ENCODE data around the gene ZDHHC14.

ZDHHC14 gene

DNA sequence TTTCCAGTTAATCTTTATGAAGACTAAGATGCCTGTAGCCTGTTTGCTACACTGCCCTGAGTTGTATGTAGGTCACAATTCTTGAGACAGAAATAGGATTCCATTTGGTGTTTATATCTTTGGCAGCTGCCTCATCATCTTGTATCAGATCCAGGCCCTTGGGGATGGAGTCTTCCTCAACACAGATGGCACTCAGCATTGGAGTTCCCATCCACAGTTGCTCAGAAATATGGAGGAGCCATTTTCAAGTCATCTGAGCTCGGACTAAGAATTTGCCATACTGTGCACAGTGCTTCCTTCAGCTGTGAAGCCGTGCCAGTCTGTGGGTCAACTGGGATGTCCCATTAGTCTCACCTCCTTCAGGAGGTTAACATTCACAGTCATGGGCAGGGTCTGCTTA is 156.6 kb downstream of the ZDHHC14 start:
- DNase-seq: no peak

DNA sequence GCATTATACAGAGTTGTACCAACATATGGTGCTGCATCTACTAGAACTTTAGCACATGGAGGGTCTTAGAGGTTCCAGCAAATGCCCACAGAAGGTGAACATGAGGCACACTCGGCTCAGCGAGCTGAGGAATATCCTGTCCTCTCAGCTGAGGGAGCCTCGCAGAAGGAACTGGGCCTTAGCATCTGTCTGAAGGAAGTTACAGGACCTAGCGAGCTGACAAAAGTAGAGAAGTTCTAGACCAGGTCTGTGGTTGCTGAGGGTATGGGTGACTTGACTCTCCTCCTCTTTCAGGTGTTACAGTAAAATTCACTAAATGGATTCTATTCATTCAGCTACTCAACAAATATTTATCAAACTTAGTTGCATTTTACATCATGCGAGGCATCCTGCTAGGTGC is 157.2 kb downstream of the ZDHHC14 start:
- no peak for DNase-seq

DNA sequence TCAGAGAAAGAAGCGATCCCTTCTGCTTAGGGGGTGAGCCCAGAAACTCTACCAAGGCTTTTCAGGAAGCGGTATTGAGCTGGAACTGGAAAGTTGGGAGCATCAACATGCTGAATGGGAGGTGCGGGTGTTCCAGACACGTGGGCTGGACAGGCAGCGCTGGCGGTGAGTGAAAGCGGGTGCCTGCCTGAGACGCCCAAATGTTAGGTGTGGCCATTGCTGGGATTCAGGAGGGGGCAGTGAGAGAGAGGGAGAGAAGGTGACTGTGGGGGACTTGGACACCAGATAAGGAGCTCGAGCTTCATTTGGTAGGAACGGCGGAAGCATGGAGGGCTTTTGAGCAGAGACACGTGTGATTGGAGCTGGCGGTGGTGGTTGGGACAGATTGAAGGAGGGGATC is 157.7 kb downstream of the ZDHHC14 start:
- no peak for DNase-seq

DNA sequence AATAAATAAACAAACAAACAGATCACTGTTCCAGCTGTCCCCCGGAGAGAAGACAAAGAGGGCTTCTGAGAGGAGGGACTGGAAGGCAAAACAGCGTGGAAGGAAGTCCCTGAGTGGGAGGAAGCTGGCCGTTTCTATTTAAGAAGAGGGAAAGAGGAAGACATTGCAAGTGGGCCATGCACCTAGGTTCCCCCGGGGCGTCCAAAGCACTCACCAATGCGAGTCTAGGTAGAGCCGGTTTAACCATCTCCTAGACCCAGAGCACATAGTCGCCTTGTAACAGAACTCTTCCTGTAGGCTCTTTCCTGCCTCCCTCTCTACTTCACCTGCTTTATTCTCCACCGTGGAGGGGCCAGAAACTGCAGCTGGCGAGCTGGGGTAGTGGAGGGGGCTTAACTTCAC is 158.4 kb downstream of the ZDHHC14 start:
- no peak for DNase-seq

DNA sequence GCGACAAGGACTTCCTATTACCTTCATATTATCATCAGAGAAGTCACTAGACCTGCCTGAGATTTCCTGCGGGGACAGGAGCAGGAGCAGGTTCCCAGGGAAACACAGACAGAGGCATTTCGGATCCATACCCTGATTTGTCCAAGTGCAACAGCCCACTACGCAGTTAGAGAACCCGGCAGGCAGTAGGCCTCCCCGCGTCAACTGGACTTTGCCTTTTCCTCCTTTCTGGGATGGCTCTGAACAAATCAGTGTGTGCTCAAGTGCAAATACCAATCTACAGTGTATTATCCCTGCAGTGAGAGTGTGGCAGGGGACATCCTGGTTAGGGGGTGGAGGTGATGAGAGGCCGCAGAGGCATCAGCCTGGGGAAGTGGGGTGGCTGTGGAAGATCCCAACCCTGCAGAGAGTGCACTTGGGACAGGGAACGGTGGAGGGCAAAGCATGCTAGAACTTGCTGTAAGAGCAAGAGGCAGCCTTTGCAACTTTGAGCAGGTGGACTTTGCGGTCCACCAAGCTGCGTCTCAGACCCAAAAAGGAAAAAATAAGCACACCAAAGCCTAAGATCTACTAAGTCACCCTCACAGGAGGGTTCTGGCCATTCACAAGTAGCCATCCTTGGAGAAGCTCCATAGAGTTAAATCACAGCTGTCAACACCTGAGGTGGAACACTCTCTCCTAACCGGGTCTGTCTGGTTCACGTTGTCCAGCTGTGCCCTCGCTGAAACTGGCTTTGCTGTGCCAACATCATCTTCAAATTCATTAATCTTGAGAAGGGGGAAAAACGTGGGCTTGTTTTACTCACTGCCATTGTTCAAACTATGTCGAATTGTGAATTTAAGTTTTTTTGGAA is 159.1 kb downstream of the ZDHHC14 start:
- DNase-seq: no peak

DNA sequence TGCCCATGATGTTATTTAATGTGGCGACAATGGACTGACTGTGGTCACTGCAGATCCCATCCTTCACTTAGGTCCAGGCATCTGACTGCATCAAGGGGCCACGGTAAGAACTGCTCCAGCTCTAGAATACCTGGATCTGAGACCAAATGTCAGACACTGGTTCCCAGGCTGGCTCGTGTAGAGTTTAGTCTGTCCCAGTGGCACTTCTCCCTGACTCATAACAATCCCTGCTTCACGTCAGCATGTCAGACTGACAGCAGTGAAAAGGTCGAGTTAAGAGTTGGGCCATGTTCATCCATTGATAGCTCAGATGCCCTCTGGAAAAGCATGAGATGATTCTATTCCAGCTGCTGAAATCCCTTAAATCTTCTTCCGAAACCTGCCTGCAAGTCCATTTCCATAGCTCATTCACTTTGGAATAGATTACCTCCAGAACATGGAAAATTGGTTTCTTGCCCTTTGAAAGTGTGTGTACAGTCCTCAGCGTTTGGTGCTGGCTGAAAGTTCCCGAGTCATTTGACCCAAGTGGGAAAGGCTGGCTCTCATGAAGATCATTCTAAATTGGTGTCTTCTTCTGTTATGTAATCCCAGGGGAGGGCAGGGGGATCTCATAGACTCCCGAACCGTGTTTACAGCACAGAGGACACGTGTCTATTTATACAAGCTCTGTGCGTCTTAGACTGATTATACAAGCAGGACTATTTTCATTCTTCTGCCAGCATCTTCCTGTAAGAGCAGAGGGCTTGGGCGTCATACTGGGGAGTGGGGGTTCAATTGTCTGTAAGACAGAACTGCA is 160.8 kb downstream of the ZDHHC14 start:
- no peak for DNase-seq

DNA sequence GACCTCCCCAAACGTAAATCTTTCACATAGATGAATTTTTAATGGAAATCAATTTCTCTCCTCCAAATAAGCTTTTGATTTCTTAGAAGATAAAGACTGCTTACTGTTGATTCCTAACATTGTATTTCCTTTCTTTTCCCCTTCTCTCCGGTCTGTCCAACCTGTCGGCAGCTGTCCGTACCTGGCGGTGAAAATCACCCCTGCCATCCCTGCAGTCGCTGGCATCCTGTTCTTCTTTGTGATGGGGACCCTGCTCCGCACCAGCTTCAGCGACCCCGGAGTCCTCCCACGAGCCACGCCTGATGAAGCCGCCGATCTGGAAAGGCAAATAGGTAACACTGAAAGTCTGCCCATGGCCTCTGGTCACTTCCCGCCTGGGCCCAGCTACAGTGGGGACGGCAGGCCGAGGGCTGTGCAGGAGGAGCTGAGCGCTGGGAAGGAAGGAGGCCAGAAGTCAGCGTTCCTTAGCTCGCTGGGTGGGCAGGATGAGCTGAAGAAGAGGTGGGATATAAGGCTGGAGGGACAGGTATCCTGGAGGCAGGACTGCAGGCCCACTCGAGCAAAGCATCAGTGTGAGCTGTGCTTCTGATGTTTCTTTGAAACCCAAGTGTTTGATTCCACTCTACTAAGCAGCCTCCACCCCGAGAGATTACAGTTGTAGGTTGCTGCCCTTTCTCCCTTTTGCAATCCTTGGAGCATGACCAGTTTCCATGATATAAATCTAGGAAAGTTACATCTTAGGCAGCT is 161.6 kb downstream of the ZDHHC14 start:
- no peak for DNase-seq

DNA sequence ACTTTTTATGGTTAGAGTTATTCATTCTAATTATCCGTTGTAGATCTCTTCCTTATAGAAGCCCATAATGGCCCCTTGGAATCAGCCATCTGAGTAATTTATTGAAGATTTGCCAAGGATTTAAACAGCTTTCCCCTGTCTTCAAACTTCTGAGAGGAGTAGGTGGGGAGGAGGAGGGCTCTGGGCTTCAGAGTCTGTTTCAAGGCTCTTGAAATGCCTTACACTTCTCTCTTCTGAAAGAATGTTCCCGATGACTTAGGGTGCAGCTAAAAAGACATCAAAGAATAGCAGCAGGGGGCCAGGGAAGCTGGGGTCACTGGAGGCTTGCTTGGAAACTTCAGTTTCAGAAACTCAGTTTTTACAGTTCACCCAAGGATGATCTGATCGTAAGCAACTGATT is 165.3 kb downstream of the ZDHHC14 start:
- no peak for DNase-seq

DNA sequence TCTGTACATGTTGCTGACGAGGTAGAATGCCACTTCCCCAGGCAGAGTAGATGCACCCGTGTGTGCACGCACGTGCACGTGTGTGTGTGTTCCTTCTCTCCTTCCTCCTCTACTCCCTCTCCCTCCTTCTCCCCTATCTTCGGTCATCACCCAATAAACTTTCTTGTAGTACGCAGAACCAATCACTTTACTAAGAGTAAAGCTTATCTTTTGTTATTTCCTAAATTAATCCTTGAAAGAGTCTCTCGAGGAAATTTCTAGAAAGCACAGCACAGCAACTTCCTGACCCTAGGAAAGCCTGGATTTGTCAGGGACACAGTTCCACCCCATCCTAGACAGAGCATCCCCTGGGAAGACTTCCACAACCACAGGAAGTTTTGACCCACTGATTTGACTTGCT is 166.1 kb downstream of the ZDHHC14 start:
- no peak for DNase-seq

DNA sequence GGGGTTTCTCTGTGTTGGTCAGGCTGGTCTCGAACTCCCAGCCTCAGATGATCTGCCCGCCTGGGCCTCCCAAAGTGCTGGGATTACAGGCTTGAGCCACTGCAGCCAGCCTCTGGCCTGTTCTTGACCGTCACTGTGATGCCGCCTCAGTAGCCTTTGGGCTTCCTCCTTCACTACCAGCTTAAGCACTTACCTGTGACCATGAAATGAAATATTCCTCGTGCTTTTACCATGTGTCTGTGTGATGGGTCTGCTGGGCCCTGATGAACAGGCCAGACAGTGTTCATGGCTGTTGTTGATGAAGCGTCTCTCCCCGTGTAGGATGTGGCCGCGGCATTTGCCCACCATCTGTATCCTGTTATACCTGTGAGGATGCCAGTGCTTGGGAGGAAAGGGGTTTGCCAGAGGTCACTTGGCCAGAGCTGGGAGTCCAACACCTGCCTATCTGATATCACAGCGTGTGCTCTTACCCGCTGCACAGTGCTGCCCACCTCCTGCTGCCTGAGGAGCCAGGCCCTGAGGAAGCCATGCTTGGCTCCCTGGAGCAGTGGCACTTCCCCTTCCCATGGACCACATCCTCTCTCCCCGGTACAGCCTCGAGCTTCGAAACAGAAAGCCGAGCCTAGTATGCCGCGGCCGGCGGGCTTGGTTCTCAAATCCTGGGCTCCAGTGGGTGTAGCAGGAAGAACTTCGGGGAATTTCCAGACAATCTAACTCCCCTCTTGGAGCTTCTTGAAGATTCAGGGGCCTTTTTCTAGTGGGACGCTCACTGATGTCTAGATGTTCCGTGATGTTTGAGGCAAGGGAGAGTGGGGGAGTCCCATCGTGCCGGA is 167.9 kb downstream of the ZDHHC14 start:
- DNase-seq: no peak

DNA sequence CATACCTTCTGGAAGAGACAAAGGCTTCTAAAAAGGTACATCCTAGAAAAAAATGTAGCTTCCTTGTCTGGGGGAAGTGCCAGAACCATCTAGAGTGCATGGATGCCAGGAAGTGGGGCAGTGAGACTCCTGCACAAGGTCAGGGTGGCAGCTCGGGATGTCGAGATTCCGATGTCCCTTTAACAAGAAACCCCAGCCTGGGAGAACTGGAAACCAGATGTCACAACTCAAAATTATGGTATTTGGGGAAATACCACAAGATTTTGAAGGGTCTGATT is 168.4 kb downstream of the ZDHHC14 start:
- DNase-seq: no peak

DNA sequence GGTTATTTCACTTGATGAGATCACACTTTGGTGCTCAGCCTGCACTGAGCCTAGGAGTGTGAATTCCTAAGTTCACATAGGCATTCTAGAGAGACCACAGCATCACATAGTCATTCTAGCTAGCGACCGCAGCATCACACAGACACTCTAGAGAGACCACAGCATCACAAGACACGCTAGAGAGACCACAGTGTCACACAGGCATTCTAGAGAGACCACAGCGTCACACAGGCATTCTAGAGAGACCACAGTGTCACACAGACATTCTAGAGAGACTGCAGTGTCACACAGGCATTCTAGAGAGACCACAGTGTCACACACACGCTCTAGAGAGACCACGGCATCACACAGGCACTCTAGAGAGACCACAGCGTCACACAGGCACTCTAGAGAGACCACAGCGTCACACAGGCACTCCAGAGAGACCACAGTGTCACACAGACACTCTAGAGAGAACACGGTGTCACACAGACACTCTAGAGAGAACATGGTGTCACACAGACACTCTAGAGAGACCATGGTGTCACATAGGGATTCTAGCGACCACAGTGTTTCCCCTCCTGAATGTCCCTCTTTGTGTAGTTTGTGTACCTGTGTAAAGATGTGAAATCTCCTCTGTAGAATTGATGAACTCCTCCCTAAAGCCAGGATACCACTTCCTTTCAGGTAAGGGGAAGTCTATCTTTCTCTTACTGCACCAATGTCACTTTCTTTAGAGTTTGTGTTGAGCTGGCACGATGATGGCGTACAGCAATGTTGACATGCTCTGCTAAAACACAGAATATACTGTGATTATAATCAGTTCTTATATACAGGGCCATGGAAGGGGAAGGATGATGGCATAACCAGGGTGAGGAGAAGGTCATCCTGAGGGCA is 169.4 kb downstream of the ZDHHC14 start:
- DNase-seq: no peak

DNA sequence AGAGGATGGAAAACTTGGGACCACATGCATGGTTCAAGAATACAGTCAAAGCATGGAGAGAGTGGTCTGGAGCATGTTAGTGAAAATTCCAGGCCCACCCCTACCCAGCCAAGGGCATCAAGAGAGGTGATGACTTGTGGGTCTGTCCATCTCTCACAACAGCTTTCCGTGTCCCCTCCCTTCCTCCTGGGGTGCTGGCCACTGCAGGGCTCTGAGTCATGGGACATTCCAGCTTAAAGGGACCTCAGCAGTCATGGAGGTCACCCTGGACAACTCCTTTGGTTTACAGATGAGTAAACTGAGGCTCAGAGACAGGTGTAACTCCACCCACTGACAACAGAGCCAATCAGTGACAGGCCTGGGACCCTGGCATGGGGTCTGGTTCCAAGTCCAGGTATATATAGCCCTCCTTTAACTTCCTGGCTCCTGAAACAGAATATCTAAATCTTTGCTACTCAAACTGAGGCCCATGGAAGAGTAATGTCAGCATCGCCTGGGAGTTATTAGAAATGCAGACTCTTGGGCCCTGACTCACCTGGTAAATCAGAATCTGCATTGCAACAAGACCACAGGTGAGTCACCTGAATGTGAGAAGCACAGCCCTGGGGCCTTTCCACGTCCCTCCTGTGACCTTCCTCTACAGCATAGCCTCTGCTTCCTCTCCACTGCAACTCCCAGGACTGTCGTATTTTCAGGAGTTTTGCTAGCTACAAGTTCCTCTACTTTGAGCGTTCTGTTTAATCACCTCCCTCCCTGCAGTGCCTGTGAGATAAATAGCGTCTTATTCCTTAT is 170.2 kb downstream of the ZDHHC14 start:
- no peak for DNase-seq

DNA sequence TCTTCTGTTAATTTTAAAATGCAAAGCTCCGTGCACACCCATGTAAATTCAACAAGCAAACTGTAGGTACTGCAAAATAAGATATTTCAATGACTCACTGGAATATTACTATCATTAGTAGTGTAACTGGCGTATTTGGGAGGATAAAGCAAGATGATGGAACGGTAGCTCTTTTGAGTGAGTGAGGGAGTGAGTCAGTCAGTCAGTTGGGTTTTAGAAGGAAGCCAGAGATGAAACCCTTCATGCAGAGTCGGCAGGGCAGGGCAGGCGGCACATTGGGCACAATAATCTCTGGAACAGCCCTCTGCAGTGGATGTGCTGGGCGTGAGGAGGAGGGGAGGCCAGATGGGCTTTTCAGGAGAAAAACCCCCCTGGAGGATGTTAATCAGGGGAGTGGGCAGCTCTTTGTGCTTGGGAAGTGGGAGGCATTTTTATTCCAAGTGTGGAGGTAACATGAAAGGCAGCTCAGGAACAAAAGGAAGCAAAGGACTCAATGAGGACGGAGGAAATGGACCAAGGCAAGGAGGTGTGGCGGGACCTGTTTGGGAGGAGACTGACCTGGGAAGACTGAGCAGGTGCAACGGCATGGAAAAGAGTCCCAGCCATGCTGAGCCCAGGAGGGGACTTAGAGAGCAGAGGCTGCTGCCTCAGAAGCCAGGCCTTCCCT is 171.2 kb downstream of the ZDHHC14 start:
- no peak for DNase-seq

DNA sequence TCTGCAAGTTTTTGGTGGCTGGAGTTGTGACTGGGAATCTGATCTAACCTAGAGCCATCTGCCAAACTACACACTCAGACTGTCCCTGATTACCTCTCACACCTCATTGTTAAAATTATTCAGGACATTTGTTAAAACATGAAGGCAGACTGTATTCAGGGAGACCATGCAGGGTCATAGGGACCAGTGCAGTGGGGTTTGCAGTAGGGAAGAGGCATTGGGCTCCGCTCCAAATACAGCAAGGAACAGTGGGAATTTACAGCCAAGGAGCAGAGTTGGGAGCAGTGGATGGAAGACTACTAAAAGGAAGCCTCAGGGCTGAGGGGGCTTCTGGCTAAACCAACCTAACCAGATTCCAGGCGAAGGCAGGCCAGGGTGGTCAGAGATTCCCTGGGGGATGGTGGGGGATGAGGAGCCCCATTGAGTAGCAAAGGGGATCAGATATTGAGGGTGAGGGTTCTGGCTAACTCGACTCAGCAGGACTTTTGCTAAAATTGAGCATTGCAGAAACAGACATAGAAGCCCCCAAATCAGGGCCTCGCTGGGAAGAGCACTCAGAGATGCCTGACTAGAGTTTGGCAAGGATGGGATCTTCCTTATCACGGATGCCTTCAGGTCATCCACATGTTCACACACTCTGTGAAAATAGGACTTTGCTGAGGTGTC is 172.0 kb downstream of the ZDHHC14 start:
- DNase-seq: no peak

DNA sequence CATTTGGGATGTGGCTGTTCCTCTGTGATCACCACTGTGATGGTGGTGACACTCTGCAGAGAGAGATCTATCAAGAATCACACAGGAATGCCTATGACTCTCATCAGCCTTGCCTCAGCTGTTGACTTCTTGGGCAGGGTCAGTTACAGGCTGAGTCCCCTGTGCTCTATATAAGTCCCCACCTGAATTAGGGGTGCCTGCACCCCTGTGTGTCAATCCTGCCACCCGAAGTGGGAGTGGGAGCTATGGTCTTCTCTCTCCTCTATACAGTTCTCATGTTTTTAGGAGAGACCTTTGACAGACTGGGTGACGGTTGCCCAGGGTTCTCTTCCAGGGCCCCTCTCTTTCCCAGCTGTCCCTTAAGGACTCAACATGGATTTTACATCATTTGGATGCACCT is 173.8 kb downstream of the ZDHHC14 start:
- DNase-seq: no peak

DNA sequence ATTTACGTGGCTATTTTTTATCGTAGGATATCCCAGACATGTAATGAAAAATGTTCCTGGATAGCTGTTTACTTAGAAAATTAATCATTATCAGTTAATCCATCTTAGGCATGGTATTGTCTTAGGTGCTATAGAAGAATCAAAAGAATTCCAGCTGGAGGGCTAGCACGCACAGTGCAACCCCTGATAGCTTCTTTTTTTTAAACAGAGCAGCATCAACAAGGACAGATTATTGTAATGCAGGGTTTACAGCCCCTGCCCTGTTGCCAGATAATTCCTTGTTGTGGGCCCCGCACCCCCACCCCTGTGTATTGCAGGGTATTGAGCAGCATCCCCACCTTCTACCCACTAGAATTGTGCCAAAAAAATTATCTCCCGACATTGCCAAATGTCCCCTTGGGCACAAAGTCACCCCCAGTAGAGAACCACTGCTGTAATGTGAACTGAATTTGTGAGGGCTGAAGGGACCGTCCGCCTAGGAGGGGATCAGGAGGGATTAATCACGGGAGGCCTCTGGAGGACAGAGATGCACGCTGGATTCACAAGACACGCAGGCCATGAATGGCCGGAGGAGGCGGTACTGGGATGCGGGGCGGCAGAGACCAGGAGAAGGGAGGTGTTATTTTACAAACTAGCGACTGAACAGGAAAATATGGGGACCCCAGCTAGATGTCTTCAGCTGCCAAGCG is 174.6 kb downstream of the ZDHHC14 start:
- no peak for DNase-seq

DNA sequence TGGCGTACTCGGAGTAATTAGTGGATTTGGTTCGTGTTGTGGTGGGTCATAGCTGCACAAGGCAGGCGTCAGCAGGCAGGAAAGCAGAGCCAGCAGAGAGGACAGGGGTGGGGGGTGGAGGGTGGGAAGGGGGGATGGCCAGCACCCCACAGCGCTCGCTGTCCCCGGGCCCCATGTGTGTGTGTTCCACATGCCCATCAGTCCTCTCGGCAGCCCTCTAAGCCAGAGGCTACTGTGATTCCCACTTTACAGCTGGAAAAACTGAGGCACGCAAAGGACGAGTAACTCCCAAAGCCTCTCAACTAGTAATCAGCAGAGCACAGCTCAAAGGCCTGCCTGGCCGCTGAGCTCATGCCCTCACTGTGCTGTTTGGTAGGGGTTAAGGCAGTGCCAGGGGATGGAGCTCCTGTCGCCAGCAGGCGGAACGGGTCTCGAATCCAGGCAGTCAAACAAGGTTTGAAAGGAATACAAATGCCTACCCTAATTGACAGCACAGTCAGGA is 175.2 kb downstream of the ZDHHC14 start:
- no peak for DNase-seq

Measured in eye (tissue), 1 donor.